DMS114 treated with DMSO at 0.1 percent for 48 hours (cell line): ENCODE data around the gene NUP153.

ENCODE experiments used
- DNase-seq: peaks from one replicate; lab custom pipeline; 2025; ENCODE audit not compliant: unreplicated experiment; lab: John Stamatoyannopoulos, UW

Gene NUP153

DNA sequence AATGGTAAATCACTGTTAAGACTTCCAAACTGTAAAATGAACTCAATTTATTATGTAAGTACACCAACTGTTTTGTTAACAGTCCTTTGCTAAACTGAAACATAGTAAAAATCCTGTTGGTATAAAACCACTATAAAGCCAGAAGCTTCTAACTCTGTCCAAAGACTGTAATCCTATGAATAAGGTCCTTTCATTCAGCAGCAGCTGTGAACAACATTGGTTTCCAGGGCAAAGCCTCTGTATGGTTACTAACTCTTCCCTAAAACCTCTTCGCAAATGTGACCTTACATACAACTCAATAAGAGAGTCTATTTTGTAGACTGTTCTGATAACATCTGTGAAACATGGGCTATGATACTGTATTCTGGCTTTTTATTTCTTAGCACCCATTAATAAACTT lies 40.1 kb downstream of the NUP153 start:
- no peak for DNase-seq

DNA sequence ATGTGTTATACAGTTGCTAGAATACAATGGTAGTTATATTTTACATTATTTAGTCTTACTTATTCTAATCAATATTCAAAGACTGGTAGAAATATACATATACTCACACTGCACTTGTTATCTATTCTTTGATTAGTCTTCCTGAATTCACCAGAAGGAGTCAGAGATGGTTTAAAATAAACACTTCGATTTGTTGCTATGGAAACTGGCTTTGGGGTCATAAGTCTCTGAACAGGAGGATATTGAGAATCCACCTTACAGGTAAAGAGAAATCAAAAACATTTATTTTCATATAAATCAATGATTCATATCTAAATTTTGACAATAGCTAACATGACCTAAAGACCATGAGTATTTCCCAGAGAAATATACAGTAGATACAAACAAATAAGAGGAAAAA lies 41.6 kb downstream of the NUP153 start:
- no peak for DNase-seq

DNA sequence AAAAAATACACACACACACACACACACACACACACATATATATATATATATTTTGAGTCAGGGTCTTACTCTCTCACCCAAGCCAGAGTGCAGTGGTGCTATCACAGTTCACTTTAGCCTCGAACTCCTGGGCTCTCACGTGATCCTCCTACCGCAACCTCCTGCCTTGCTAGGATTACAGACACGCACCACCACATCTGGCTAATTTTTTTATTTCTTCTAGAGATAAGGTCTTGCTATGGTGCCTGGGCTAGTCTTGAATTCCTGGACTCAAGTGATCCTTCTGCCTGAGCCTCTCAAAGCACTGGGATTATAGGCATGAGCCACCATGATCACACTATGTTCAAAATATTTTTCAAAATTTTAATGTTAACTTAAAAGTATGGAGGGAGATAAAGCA lies 43.5 kb downstream of the NUP153 start:
- no peak for DNase-seq

DNA sequence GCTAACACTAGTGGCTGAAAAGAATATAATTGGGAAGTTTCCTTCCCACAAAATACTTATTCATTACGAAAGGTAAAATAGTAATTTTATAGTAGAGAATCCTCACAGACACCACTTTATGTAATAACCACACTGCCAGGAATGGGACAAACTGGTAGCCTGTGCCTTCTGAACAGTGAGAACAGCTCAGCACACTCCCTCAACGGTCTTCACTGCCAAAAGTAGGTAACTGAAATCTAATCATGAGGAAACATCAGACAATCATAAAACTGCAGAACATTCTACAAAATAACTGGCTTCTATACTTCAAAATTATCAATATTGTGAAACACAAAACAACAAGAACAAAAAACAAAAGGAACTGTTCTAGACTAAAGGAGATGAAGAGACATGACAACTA lies 44.1 kb downstream of the NUP153 start:
- DNase-seq, result no peak

DNA sequence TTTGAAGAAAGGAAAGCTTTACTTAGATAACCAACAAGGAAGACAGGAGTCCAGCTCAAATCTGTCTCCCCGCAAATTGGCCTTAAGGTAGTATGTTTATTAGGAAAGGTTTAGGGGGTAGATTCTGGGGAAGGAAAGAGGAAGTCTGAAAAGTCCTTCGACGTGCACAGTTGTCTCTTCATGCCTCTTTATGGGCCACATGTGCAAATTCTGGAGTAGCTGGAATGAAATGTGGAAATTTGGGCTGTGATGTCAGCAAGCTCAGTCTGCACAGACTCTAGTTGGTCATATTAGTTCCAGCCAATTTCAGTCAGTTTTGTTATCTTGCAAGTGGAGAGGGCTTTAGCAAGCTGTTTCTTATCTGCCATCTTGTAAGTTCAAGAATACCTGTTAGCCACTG lies 50.1 kb downstream of the NUP153 start:
- DNase-seq, result no peak

DNA sequence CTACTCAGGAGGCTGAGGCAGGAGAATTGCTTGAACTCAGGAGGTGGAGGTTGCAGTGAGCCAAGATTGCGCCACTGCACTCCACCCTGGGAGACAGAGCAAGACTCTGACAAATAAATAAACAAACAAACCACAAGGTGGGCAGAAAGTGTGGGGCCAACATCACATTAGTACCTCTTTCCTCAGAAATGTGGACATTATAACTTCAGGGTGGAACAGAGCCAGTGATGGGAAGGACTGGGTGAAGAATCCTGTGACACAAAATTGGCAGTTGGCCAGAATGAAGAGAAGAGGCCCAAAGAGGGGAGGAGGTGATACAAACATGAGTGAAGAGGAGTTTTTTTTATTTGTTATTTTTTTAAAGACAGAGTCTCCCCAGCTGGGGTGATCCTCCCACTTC lies 50.6 kb downstream of the NUP153 start:
- no peak for DNase-seq

DNA sequence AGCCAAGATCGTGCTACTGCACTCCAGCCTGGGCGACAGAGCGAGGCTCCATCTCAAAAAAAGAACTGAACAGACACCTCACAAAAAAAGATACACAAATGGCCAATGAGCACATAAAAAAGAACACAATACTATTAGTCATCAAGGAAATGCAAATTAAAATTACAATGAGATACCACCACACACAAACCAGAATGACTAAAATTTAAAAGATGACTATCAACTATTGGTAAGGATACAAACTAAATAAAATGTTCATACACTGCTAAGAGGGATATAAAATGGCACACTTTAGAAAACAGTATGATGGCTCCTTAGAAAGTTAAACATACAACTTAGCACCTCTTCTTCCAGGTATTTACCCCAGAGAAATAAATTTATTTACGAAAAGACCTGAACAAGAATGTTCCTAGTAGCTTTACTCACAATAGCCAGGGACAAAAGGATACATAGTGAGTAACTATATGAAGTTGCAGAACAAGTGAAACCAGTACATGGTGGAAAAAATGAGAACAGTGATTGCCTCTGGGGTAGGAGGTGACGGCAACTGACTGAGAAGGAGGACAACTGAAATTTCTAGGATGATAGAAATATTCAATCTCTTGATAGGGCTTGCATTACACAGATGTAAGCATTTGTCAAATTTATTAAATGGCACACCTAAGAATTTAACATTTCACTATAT lies 53.4 kb downstream of the NUP153 start:
- DNase-seq, result no peak

DNA sequence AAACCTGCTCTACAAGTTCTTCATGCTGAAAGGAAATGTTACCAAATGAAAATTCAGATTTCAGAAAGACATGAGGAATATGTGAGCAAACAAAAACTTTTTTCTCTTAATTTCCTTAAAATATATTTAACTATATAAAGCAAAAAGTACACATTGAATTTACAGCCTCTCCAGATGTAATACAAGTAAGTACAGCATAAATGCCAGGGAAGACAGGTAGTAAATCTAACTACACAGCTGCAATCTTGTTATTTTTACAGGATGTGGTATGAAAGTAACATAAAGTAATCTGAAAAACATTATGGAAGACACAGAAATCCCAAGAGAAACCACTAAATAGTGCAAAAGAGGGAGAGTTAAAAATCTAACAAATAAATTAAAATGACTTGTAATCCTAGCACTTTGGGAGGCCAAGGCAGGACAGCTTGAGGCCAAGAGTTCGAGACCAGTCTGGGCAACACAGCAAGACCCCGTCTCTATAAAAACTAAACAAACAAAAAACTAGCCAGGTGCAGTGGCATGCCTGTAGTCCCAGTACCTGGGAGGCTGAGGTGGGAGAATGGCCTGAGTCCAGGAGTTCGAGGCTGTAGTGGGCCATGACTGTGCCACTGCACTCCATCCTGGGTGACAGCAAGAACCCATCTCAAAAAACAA lies 55.9 kb downstream of the NUP153 start:
- no peak for DNase-seq

DNA sequence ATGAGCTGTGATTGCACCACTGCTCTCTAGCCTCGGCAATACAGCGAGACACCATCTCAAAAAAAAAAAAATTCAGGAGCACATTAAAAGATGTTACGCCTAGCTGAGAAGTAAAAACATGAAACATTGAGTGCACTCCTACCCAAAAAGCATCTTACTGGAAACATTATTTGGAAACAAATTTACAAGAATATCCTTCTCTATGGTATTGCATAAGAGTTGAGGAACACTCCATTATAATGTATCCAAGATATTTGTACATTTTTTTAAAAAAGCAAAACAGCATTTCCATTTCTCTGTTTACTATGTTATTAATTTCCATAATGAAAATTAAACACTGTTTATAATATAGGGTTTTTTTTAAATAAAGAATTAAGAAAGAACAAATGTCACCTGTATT lies 58.0 kb downstream of the NUP153 start:
- no peak for DNase-seq

DNA sequence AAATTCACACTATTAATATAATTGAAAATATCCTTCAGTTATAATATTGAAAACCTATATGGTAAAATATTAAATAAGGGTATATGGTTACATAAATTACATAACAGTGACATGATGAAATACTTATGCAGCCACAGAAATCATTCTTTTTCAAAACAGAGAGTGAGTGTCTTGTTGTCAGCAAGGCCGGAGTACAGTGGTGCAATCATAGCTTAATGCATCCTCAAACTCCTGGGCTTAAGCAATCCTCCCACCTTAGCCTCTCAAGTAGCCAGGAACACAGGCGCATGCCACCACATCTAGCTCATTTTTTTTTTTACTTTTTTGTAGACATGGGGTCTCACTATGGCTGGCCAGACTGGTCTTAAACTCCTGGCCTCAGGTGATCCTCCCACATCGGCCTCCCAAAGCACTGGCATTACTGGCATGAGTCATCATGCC lies 66.2 kb downstream of the NUP153 start:
- no peak for DNase-seq

DNA sequence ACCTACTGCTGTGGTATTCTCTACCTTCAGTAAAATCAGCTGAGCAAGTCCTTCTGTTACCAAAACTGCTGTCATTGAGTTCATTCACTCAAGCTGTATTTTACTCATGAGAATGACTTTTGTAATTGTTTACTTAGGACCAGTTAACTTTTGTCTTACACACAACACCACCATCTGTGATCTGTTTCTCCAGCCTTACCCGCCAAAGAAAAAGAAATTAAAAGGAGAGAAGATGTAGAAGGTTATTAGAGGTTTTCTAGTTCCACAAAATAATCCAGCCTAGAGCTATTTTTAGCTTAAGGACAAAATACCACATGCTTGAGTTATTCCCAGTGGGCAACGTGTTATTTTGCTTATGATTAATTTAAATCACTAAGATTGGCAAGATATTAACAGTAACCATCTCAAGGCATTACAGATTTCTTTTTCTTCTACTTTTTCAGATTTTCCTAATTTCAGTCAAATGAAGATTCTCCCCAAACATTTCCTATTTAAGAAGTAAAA lies 68.5 kb downstream of the NUP153 start:
- DNase-seq, result no peak

DNA sequence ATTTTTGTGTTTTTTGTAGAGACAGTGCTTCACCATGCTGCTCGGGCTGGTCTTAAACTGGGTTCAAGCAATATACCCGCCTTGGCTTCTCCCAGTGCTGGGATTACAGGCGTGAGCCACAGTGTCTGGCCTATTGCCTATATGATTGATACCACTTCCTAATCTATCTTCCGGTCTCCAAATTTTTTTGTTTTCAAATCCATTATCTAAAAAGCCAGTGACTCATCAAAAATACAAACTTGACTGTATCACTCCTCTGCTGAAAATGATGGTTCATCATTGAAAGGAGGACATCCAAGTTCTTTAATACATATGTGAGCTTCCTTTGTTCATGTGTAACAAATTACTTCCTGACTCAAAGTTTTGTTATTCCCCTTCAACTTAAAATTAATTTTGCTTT lies 71.2 kb downstream of the NUP153 start:
- DNase-seq, result no peak

DNA sequence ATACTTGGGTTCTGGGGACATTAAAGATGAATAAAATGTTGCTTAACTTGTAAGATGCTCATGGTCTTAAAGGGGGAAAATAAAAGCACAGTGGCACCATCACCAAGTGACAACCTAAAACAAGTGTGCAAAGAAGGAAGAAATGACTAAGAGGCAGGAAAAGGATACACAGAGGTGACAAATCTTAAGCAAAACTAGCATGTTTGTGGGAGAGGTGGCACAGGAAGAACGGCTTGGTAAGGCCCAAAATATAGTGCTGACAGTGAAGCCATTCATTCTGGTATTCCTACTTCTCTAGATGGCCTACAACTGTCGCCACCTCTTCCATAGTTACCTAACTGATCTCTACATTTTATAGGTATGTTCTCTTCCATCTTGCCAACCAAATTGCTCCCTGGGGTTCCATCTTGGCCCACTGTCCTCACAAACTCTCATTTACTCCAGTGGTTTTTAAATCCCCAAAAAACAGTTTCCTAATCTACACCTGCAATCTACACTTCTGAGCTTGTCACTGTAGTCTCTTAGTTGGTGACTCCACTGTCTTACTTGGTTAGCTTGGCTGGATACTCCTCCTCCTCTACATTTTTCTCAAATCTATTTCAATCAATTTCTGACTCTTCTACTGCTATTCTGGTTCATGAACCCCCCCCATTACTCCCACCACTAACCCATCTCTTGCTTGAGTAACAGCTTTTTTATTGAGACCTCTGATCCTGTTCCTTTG lies 73.1 kb downstream of the NUP153 start:
- DNase-seq, result no peak

DNA sequence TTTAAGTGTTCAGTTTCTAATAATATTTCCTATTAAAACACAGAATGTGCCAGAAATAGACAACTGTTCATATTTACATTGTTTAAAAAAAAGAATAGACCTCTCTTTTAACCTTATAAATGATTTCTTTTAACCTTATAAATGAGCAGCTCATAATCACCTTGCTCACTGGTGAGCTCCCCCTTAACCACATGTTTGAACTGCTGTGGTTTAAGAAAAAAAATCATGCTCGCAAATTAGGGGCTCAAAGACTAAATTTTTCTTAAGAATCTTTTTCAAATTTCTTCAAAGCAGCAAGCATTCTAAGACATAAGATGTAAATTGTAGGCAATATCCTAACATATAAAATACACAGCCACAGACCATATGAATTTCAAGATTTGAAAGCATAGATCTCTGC lies 73.8 kb downstream of the NUP153 start:
- DNase-seq, result no peak

DNA sequence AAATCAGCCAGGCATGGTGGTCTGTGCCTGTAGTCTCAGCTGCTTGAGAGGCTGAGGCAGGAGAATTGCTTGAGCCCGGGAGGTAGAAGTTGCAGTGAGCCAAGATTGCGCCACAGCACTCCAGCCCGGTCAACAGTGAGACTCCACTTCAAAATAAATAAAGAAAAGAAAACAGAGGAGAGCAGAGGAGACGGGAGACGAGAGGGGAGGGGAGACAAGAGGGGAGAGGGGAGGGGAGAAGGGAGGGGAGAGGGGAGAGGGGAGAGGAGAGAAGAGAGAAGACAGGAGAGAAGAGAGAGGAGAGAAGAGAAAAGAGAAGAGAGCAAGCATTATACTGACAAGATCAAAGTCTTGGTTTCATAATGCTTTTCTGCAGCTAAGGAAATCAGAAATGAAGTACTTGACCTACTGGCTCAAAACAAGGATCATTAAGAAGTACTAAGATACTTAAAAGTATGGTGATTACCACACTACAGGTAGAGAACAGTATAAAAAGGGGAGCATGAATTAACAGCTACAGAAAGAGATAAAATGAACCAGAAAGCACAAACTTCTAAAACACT lies 76.1 kb downstream of the NUP153 start:
- no peak for DNase-seq

DNA sequence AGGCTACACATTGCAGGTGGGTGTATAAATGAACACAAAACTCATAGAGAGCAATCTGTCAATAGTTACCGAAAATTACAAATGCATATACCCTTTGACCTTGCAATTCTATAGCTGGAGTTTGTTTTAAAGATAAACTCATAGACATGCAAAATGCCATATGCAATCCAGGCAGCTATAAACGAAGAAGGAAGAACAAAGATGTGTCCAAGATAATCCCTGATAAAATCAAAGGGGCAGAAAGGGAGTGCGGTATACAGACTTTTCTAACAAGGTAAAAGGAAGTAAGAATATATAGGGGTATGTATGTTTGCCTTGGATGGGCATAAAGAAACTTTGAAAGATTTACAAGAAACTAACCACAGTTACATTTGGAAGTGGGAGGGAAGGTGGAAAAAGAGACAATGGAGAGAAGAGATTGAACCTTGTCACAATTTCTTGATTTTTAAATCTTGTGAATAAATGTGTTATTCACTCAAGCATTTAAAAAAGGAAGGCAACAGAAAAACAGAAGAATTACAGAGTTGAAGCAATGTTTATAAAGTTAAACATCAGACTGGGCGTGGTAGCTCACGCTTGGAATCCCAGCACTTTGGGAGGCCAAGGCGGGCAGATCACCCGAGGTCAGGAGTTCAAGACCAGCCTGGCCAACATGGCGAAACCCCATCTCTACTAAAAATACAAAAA lies 76.8 kb downstream of the NUP153 start:
- no peak for DNase-seq

DNA sequence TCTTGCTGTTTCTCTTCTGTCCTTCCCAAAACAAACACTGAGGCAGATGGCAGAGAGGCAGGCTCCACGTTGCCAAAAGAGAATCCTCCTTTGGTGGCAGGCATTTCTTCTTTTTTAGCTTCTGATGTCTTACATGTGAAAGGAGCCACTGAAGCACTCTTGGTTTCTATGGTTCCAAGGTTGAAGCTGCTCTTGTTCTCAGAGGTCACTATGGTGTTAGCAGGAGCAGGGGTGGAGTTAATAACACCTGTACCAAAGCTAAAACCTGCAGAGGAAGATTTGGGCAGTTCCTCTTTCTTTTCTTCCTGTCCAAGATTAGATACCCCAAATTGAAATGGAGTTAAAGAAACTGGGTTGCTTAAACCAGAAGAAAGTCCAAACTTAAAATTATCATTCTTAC lies 77.9 kb downstream of the NUP153 start:
- no peak for DNase-seq

DNA sequence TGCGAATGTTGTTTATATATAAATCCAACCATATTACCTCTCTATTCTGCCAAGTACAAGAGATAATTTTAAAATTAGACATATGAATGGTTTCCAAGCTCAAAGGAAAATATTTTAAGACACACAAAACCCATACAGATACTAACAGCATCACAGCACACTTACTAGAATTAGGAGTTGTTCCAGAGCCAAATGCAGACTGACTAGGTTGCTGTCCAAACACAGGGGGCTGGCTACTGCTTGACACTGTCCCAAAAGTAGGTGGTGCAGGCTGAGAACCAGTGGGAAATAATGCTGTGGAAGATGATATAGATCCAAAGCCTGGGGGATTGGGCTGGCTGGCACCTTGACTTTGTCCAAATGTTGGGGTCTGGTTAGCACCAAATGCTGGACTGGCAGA lies 82.3 kb downstream of the NUP153 start:
- no peak for DNase-seq

DNA sequence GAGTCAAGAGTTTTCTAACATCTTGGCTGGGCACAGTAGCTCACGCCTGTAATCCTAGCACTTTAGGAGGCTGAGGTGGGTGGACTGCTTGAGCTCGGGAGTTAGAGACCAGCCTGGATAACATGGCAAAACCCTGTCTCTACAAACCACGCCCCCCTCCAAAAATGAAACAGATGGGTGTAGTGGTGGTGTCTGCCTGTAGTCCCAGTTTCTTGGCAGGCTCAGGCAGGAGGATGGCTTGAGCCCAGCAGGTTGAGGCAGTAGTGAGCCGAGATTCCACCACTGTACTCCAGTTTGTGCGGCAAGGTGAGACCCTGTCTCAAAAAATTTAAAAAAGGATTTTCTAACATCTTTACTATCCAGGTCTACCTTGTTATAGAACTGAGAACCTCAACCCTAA lies 84.6 kb downstream of the NUP153 start:
- DNase-seq, result no peak

DNA sequence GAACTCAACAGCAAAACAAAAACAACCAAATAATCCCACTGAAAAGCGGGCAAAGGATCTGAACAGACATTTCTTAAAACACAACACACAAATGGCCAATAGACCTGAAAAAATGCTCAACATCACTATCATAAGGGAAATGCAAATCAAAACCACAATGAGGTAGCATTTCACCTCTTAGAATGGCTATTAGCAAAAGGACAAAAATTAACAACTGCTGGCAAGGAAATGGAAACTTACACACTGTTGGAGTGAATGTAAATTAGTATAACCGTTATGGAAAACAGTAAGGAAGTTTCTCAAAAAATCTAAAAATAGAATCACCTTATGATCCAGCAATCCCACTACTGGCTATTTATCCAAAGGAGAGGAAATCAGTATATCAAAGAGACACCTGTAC lies 85.7 kb downstream of the NUP153 start:
- DNase-seq, result no peak

DNA sequence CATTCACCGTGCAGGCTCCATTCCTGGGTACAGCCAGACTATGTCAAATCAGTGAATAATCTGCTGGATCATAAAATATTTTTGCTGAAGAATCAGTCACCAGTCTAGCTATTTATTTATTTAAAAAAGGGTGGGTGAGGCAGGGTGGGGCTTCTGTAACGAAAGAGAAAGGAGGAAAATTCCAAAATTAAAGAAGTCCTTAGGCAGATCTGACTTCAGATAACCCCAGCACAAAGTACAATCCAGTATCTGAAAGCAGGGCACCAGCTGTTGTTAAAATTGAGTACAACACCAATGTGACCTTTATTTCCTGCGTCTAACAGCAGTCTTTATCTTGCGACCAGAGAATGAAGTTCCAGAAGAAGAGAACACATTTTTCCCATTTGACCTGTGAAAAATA lies 90.9 kb downstream of the NUP153 start:
- DNase-seq, result no peak
